HCT116 (cell line): ENCODE results near the gene FAM163B. TPM values are rescaled to one million over a fixed set of nuclear protein-coding genes. Genes with fewer than 3 reads are reported as not detected.

Experiments
- ATAC-seq: fragments of 200-7000 bp; cut with Tn5 transposase; 2 replicates; pipeline ENCODE4 v1.9.1; 2020; ENCODE audit warnings: mild to moderate bottlenecking, moderate library complexity
- BruUV-seq: library from RNA; stranded (reverse); fragments of 400-500 nt; replicated peaks from 2 replicates; lab custom pipeline; 2021; lab: Mats Ljungman, UMichigan
- CTCF ChIA-PET: fragments of 300-600 bp; sonication (Branson Sonifier 250); formaldehyde crosslinking; loops from one replicate; lab custom pipeline; 2021; ENCODE audit warnings: antibody characterized with exemption; lab: Charles Lee
- POLR2A ChIA-PET: fragments of 300-600, 350-600 bp; sonication (Branson Sonifier 250); formaldehyde crosslinking; loops from one replicate; lab custom pipeline; 2021; ENCODE audit warnings: antibody characterized with exemption; lab: Charles Lee
- RAD21 ChIA-PET, 2 experiments: fragments of 300-600 bp; sonication (Branson Sonifier 250); formaldehyde crosslinking; loops; one replicate each; lab custom pipeline; 2023; ENCODE audit warnings: low total read pairs in 2 of 2; ENCODE audit not compliant: uncharacterized antibody in 2 of 2, unreplicated experiment in 2 of 2, low non-redundant PET in 1 of 2; lab: Charles Lee
- DNase-seq: peaks from one replicate; pipeline ENCODE4 v3.0.0-alpha.2; 2010; ENCODE audit warnings: low read depth, low spot score
- H2AFZ ChIP-seq: fragments of 200-600 bp; shearing (Covaris generic), sonication (generic); 2 replicates; pipeline ENCODE4 v1.6.1; 2017; ENCODE audit warnings: low read depth, mixed run types, mixed read lengths, antibody characterized with exemption, low read length; ENCODE audit not compliant: poor library complexity, severe bottlenecking
- H3K27ac ChIP-seq: 2 replicates; pipeline ENCODE4 v1.5.1; 2012; ENCODE audit warnings: low read depth, low read length
- H3K27me3 ChIP-seq: fragments of 200-600 bp; sonication (generic); 2 replicates; pipeline ENCODE4 v1.6.1; 2016; ENCODE audit warnings: mixed run types, low read length, mixed read lengths; ENCODE audit not compliant: insufficient read depth
- H3K36me3 ChIP-seq, 2 experiments: fragments of 200-500 bp in 1 of 2; fragments of 200-600 bp in 1 of 2; sonication (Bioruptor generic) in 1 of 2; sonication (generic) in 1 of 2; 2 replicates each; pipeline versions ENCODE4 v1.5.1 to v1.6.1; 2014 to 2016; ENCODE audit warnings: low read length in 2 of 2, inconsistent platforms in 1 of 2, mixed read lengths in 1 of 2, mixed run types in 1 of 2; ENCODE audit not compliant: insufficient read depth in 2 of 2, control insufficient read depth in 1 of 2
- H3K4me1 ChIP-seq, 2 experiments: fragments of 200-600 bp in 1 of 2; sonication (generic) in 1 of 2; 2 replicates each; pipeline versions ENCODE4 v1.5.1 to v1.6.1; 2012 to 2017; ENCODE audit warnings: low read length in 2 of 2, inconsistent platforms in 1 of 2, mild to moderate bottlenecking in 1 of 2, mixed read lengths in 1 of 2, mixed run types in 1 of 2, moderate library complexity in 1 of 2; ENCODE audit not compliant: insufficient read depth in 2 of 2, control insufficient read depth in 1 of 2
- H3K4me2 ChIP-seq: fragments of 200-600 bp; sonication (generic); 2 replicates; pipeline ENCODE4 v1.6.1; 2017; ENCODE audit warnings: mixed run types, low read length, mixed read lengths
- H3K4me3 ChIP-seq, 2 experiments: fragments of 200-600 bp in 1 of 2; sonication (generic) in 1 of 2; replicated peaks in 1 of 2; 2 replicates each; pipeline ENCODE4 v1.5.1; 2011 to 2016; ENCODE audit warnings: low read length in 2 of 2, control low read depth in 1 of 2, low read depth in 1 of 2, mild to moderate bottlenecking in 1 of 2, mixed read lengths in 1 of 2, mixed run types in 1 of 2
- H3K79me2 ChIP-seq: fragments of 200-600 bp; sonication (generic); 2 replicates; pipeline ENCODE4 v1.6.1; 2017; ENCODE audit warnings: mild to moderate bottlenecking, mixed run types, low read length, moderate library complexity, mixed read lengths; ENCODE audit not compliant: insufficient read depth
- H3K9ac ChIP-seq: fragments of 200-600 bp; sonication (generic); 2 replicates; pipeline ENCODE4 v1.6.1; 2016; ENCODE audit warnings: low read length, mixed read lengths
- H3K9me2 ChIP-seq: fragments of 200-600 bp; sonication (generic), shearing (Covaris generic); 2 replicates; pipeline ENCODE4 v1.6.1; 2017; ENCODE audit warnings: mixed run types, mild to moderate bottlenecking, moderate library complexity; ENCODE audit not compliant: insufficient read depth
- H3K9me3 ChIP-seq, 2 experiments: fragments of 200-500 bp in 1 of 2; fragments of 200-600 bp in 1 of 2; sonication (Bioruptor generic) in 1 of 2; sonication (generic) in 1 of 2; 2 replicates each; pipeline ENCODE4 v1.6.1; 2014 to 2017; ENCODE audit warnings: low read length in 2 of 2, mixed read lengths in 2 of 2, inconsistent platforms in 1 of 2, low read depth in 1 of 2, mild to moderate bottlenecking in 1 of 2, mixed run types in 1 of 2, moderate library complexity in 1 of 2; ENCODE audit not compliant: control insufficient read depth in 1 of 2, insufficient read depth in 1 of 2
- H4K20me1 ChIP-seq: fragments of 200-600 bp; sonication (generic), shearing (Covaris generic); 2 replicates; pipeline ENCODE4 v1.6.1; 2017; ENCODE audit warnings: mixed run types, mild to moderate bottlenecking, moderate library complexity; ENCODE audit not compliant: insufficient read depth
- ATF3 ChIP-seq: IDR thresholded peaks from 2 replicates; pipeline ENCODE4 v1.6.1; 2012
- CTCF ChIP-seq, 3 experiments: fragments of 200-600 bp in 1 of 3; sonication (generic) in 1 of 3; IDR thresholded peaks in 2 of 3; conservative IDR thresholded peaks in 1 of 3; 2 replicates each; pipeline ENCODE4 v1.5.1; 2012 to 2017; ENCODE audit warnings: low read depth in 2 of 3, low read length in 2 of 3, antibody characterized with exemption in 1 of 3, borderline replicate concordance in 1 of 3, control low read depth in 1 of 3, mild to moderate bottlenecking in 1 of 3, mixed read lengths in 1 of 3, mixed run types in 1 of 3, moderate library complexity in 1 of 3; ENCODE audit not compliant: insufficient read depth in 1 of 3
- EZH2 ChIP-seq: fragments of 200-600 bp; sonication (generic); IDR thresholded peaks from 2 replicates; pipeline ENCODE4 v1.6.1; 2017; ENCODE audit warnings: antibody characterized with exemption, mixed run types
- EZH2phosphoT487 ChIP-seq: fragments of 200-600 bp; IDR thresholded peaks from 2 replicates; pipeline ENCODE4 v1.6.1; 2018; ENCODE audit warnings: antibody characterized with exemption, borderline replicate concordance
- JUND ChIP-seq: IDR thresholded peaks from 2 replicates; pipeline ENCODE4 v1.6.1; 2012
- POLR2A ChIP-seq: IDR thresholded peaks from 2 replicates; pipeline ENCODE4 v1.7.0; 2011; ENCODE audit warnings: borderline replicate concordance; ENCODE audit not compliant: insufficient read depth, insufficient read length; ENCODE audit errors: extremely low read depth
- RAD21 ChIP-seq: IDR thresholded peaks from 2 replicates; pipeline ENCODE4 v1.6.1; 2012; ENCODE audit warnings: low read depth, mild to moderate bottlenecking
- REST ChIP-seq: IDR thresholded peaks from 2 replicates; pipeline ENCODE4 v1.6.1; 2012; ENCODE audit warnings: low read depth
- SRF ChIP-seq: IDR thresholded peaks from 2 replicates; pipeline ENCODE4 v1.6.1; 2012; ENCODE audit warnings: low read depth
- YY1 ChIP-seq: IDR thresholded peaks from 2 replicates; pipeline ENCODE4 v1.6.1; 2011; ENCODE audit warnings: low read length, low read depth, moderate library complexity, mild to moderate bottlenecking; ENCODE audit not compliant: insufficient replicate concordance; ENCODE audit errors: extremely low read depth
- ZFX ChIP-seq: fragments of 450-650 bp; IDR thresholded peaks from 2 replicates; pipeline ENCODE4 v1.6.1; 2017
- intact Hi-C: fragments of 100-400 bp; cut with micrococcal nuclease; formaldehyde crosslinking; loops from 2 replicates; pipeline ENCODE4 v1.10.0; 2022
- total RNA-seq: library from RNA; stranded (reverse); gene quantifications from one replicate; pipeline ENCODE4 v1.2.1, GENCODE V29; 2021; ENCODE audit not compliant: unreplicated experiment

FAM163B gene
- total RNA-seq, 1 experiment from 2014 or later = not detected

GRCh38 chr9:133558191-133559126 lies 50.7 kb downstream of the FAM163B start (continued):
- no peak for TF ChIP-seq REST
- TF ChIP-seq RAD21 = no peak
- TF ChIP-seq POLR2A = no peak
- TF ChIP-seq ATF3 = no peak

GRCh38 chr9:133557581-133557980 lies 51.6 kb downstream of the FAM163B start:
- no peak overlapping the region for H3K4me3 ChIP-seq
- RAD21 ChIA-PET = no interaction called here
- no peaks in the 10 kb centered on the region for H3K36me3 ChIP-seq
- H3K4me1 ChIP-seq = peaks cover 34 to 37% of the 10 kb centered on the region in 2 experiments
- H3K9me2 ChIP-seq = no peaks in the 10 kb centered on the region
- H3K27me3 ChIP-seq = peaks cover 2% of the 10 kb centered on the region; the same call in 1 of the 2 replicates
- POLR2A ChIA-PET = no interaction called here
- no peak for TF ChIP-seq ZFX
- TF ChIP-seq RAD21 = no peak
- TF ChIP-seq EZH2phosphoT487 = no peak
- no peak for TF ChIP-seq SRF
- TF ChIP-seq CTCF (IDR thresholded peaks at IDR 0.05 in 2 of 3, conservative IDR thresholded peaks at IDR 0.05 in 1 of 3; ENCODE audit: borderline replicate concordance in 1 of 3, insufficient read depth in 1 of 3, low read depth in 2 of 3, low read length in 2 of 3) = no peak
- no peak for TF ChIP-seq JUND
- no peak for TF ChIP-seq YY1
- no peak for TF ChIP-seq EZH2
- TF ChIP-seq, all 23 proteins: peak for 0
- H3K27ac ChIP-seq = 0 out of 2 replicates have a peak overlapping the region, but pooled peaks have one; percentile 78
- ATAC-seq = no peak
- H4K20me1 ChIP-seq = no peaks in the 10 kb centered on the region
- no TSS peak for BruUV-seq
- H3K79me2 ChIP-seq = no peaks in the 10 kb centered on the region
- CTCF ChIA-PET = no interaction called here
- H3K4me2 ChIP-seq = peak overlapping the region; percentile 88
- DNase-seq = no peak
- no peaks in the 10 kb centered on the region for H3K9me3 ChIP-seq
- H2AFZ ChIP-seq = no peak overlapping the region
- intact Hi-C loops = no loop called here
- no peak overlapping the region for H3K9ac ChIP-seq
